IMR-90 (cell line): Measurements from ENCODE around the gene PRKCE. TPM values are rescaled to one million over a fixed set of nuclear protein-coding genes. Genes with fewer than 3 reads are reported as not detected.

Source experiments
- ATAC-seq: fragments of 200-7000 bp; cut with Tn5 transposase; 2 replicates; pipeline ENCODE4 v1.9.1; 2020; ENCODE audit warnings: low read depth, mild to moderate bottlenecking, moderate library complexity
- BruUV-seq: library from RNA; stranded (reverse); fragments of 400-500 nt; replicated peaks from 2 replicates; lab custom pipeline; 2021; lab: Mats Ljungman, UMichigan
- CTCF ChIA-PET: fragments of 300-600 bp; formaldehyde crosslinking; extraction: SDS; loops from one replicate; lab custom pipeline; 2021; ENCODE audit warnings: antibody characterized with exemption; lab: Yijun Ruan, JAX
- POLR2A ChIA-PET: fragments of 300-600 bp; sonication (Branson Sonifier 250); formaldehyde crosslinking; loops from one replicate; lab custom pipeline; 2022; ENCODE audit warnings: antibody characterized with exemption; ENCODE audit not compliant: unreplicated experiment; lab: Charles Lee
- DNase-seq: peaks from one replicate; pipeline ENCODE4 v3.0.0; 2013
- H2AFZ ChIP-seq: replicated peaks from 2 replicates; pipeline ENCODE3; 2013; ENCODE audit warnings: low read length, mild to moderate bottlenecking; ENCODE audit not compliant: poor library complexity
- H2AK5ac ChIP-seq: 2 replicates; pipeline ENCODE4 v1.6.1; 2013; ENCODE audit warnings: low read depth, low read length, inconsistent platforms
- H2AK9ac ChIP-seq: replicated peaks from 2 replicates; pipeline ENCODE3; 2013; ENCODE audit warnings: mild to moderate bottlenecking, low read depth, low read length, moderate library complexity; ENCODE audit not compliant: poor library complexity
- H2BK120ac ChIP-seq: 2 replicates; pipeline ENCODE4 v1.6.1; 2013; ENCODE audit warnings: low read depth, low read length, inconsistent platforms
- H2BK15ac ChIP-seq: 3 replicates; pipeline ENCODE4 v1.6.1; 2013; ENCODE audit warnings: low read depth, low read length, inconsistent platforms
- H2BK20ac ChIP-seq: 2 replicates; pipeline ENCODE4 v1.6.1; 2013; ENCODE audit warnings: low read depth, mild to moderate bottlenecking, inconsistent platforms, low read length, moderate library complexity
- H2BK5ac ChIP-seq: 2 replicates; pipeline ENCODE4 v1.6.1; 2013; ENCODE audit warnings: mild to moderate bottlenecking, low read depth, low read length, inconsistent platforms; ENCODE audit not compliant: poor library complexity, severe bottlenecking
- H3K14ac ChIP-seq: replicated peaks from 2 replicates; pipeline ENCODE4 v1.6.1; 2013; ENCODE audit warnings: low read depth, low read length, inconsistent platforms
- H3K18ac ChIP-seq: 2 replicates; pipeline ENCODE4 v1.6.1; 2013; ENCODE audit warnings: low read depth, low read length, control low read depth
- H3K23ac ChIP-seq: 2 replicates; pipeline ENCODE4 v1.6.1; 2013; ENCODE audit warnings: low read depth, low read length, inconsistent platforms
- H3K27ac ChIP-seq: 2 replicates; pipeline ENCODE4 v1.5.1; 2013; ENCODE audit warnings: mild to moderate bottlenecking, control low read depth, low read length; ENCODE audit not compliant: insufficient read depth
- H3K27me3 ChIP-seq: 2 replicates; pipeline ENCODE4 v1.6.1; 2013; ENCODE audit warnings: low read length; ENCODE audit not compliant: control insufficient read depth, insufficient read depth
- H3K36me3 ChIP-seq: 2 replicates; pipeline ENCODE4 v1.6.1; 2013; ENCODE audit warnings: low read length, mixed read lengths; ENCODE audit not compliant: control insufficient read depth, insufficient read depth
- H3K4ac ChIP-seq: 2 replicates; pipeline ENCODE4 v1.6.1; 2013; ENCODE audit warnings: low read depth, low read length, inconsistent platforms
- H3K4me1 ChIP-seq: 2 replicates; pipeline ENCODE4 v1.6.1; 2013; ENCODE audit warnings: low read length, mixed read lengths; ENCODE audit not compliant: control insufficient read depth, insufficient read depth
- H3K4me2 ChIP-seq: 2 replicates; pipeline ENCODE4 v1.6.1; 2013; ENCODE audit warnings: low read depth, mild to moderate bottlenecking, control low read depth, low read length, moderate library complexity
- H3K4me3 ChIP-seq: 2 replicates; pipeline ENCODE4 v1.5.1; 2013; ENCODE audit warnings: low read depth, mild to moderate bottlenecking, control low read depth, low read length, moderate library complexity; ENCODE audit not compliant: insufficient read depth
- H3K56ac ChIP-seq: 2 replicates; pipeline ENCODE4 v1.6.1; 2013; ENCODE audit warnings: low read length, inconsistent platforms; ENCODE audit not compliant: insufficient read depth; ENCODE audit errors: extremely low read depth
- H3K79me1 ChIP-seq, 2 experiments: 2 replicates each; pipeline ENCODE4 v1.6.1; 2013; ENCODE audit warnings: low read length in 2 of 2, inconsistent platforms in 1 of 2, low read depth in 1 of 2
- H3K9ac ChIP-seq: 2 replicates; pipeline ENCODE4 v1.6.1; 2013; ENCODE audit warnings: low read depth, low read length, control low read depth
- H3K9me1 ChIP-seq: 2 replicates; pipeline ENCODE4 v1.6.1; 2013; ENCODE audit warnings: low read length, inconsistent platforms; ENCODE audit not compliant: insufficient read depth
- H3K9me3 ChIP-seq: 2 replicates; pipeline ENCODE4 v1.6.1; 2013; ENCODE audit warnings: low read length; ENCODE audit not compliant: control insufficient read depth, insufficient read depth
- H4K20me1 ChIP-seq: 2 replicates; pipeline ENCODE4 v1.6.1; 2013; ENCODE audit warnings: low read length, inconsistent platforms; ENCODE audit not compliant: insufficient read depth
- H4K5ac ChIP-seq: 2 replicates; pipeline ENCODE4 v1.6.1; 2013; ENCODE audit warnings: mild to moderate bottlenecking, low read depth, low read length, control low read depth
- H4K8ac ChIP-seq, 2 experiments: 2 replicates each; pipeline ENCODE4 v1.6.1; 2013; ENCODE audit warnings: low read depth in 2 of 2, low read length in 2 of 2, control low read depth in 1 of 2, inconsistent platforms in 1 of 2
- H4K91ac ChIP-seq: 2 replicates; pipeline ENCODE4 v1.6.1; 2013; ENCODE audit warnings: low read depth, low read length, inconsistent platforms; ENCODE audit not compliant: insufficient read depth
- CHD1 ChIP-seq: IDR thresholded peaks from 2 replicates; pipeline ENCODE4 v1.6.1; 2012; ENCODE audit warnings: low read depth, low read length, improper control_type of control experiment
- MAFK ChIP-seq: IDR thresholded peaks from 2 replicates; pipeline ENCODE4 v1.6.1; 2012; ENCODE audit warnings: low read depth, low read length, improper control_type of control experiment
- SMC3 ChIP-seq: fragments of 150-350 bp; IDR thresholded peaks from 2 replicates; pipeline ENCODE4 v1.6.1; 2016; ENCODE audit warnings: low read depth, mild to moderate bottlenecking, antibody characterized with exemption, low read length, moderate library complexity
- WGBS, 2 experiments: methylation state at CpG; one replicate each; pipeline versions ENCODE4 v1.1.5 to v1.1.7; 2013; ENCODE audit warnings: missing lambda C conversion rate in 2 of 2; ENCODE audit not compliant: insufficient read length in 1 of 2; ENCODE audit errors: extremely low coverage in 2 of 2; 5-methylcytosine and 5-hydroxymethylcytosine counted together
- dilution Hi-C: fragments of 300-500 bp; cut with HindIII; formaldehyde crosslinking; loops from one replicate; pipeline ENCODE4 v1.14.3; 2018; ENCODE audit warnings: low sequenced_read_pairs; ENCODE audit not compliant: unreplicated experiment
- in situ Hi-C: fragments of 300-500 bp; cut with MboI; formaldehyde crosslinking; loops from 3 replicates; pipeline ENCODE4 v1.14.3; 2019; ENCODE audit warnings: low sequenced_read_pairs, inconsistent platforms, mixed read lengths
- intact Hi-C: fragments of 100-400 bp; cut with micrococcal nuclease; formaldehyde crosslinking; loops from 2 replicates; pipeline ENCODE4 v1.10.0; 2022
- polyA plus RNA-seq, 3 experiments: library from polyadenylated mRNA; depleted of rRNA; stranded (reverse); fragments of >200 nt; gene quantifications; 2 replicates each; pipeline ENCODE4 v1.2.3, GENCODE V29; 2012; ENCODE audit warnings: low replicate concordance in 1 of 3
- total RNA-seq: library from RNA; depleted of rRNA; stranded (reverse); fragments of >200 nt; gene quantifications from 2 replicates; pipeline ENCODE4 v1.2.3, GENCODE V29; 2012

PRKCE gene
- total and polyA plus RNA-seq, 2 of the 4 experiments (the other 2 are of a cell fraction) = 8.1 to 32.4 TPM

GRCh38 chr2:45683292-45683691 lies 31.8 kb downstream of the PRKCE start:
- H3K27ac ChIP-seq = no peak overlapping the region
- H2BK120ac ChIP-seq = no peak overlapping the region
- DNase-seq (no peak), ATAC-seq (no peak)
- H3K4me1 ChIP-seq = no peaks in the 10 kb centered on the region; the same call in 1 of the 2 replicates
- no peak overlapping the region for H2AK9ac ChIP-seq
- H2AK5ac ChIP-seq = no peak overlapping the region
- no peak overlapping the region for H3K56ac ChIP-seq
- no peak overlapping the region for H3K14ac ChIP-seq
- H3K4ac ChIP-seq = no peak overlapping the region; the same call in 1 of the 2 replicates
- H3K27me3 ChIP-seq = no peaks in the 10 kb centered on the region
- no peak overlapping the region for H3K23ac ChIP-seq
- ChIA-PET CTCF (no interaction called here), POLR2A (no interaction called here)
- no peak overlapping the region for H2AFZ ChIP-seq
- no peak overlapping the region for H3K4me2 ChIP-seq
- no peak overlapping the region for H3K18ac ChIP-seq
- no peak overlapping the region for H3K4me3 ChIP-seq
- no peak overlapping the region for H3K9ac ChIP-seq
- no peaks in the 10 kb centered on the region for H3K9me3 ChIP-seq
- BruUV-seq = no TSS peak
- no peak overlapping the region for H4K5ac ChIP-seq
- H3K36me3 ChIP-seq = no peaks in the 10 kb centered on the region
- no peak overlapping the region for H4K91ac ChIP-seq
- intact Hi-C loops (no loop called here), in situ Hi-C loops (no loop called here), dilution Hi-C loops (no loop called here)
- peaks cover 13 to 26% of the 10 kb centered on the region in 2 experiments; a peak in 3 of 4 replicates for H3K79me1 ChIP-seq
- 0 out of 2 replicates have a peak, but pooled peaks cover 3% of the 10 kb centered on the region for H3K9me1 ChIP-seq
- H2BK15ac ChIP-seq = no peak overlapping the region
- H4K8ac ChIP-seq = no peak overlapping the region
- WGBS, 2 experiments = 77% methylated on average over 2 of the region's 3 CpGs; no CpG with 5 or more reads in 1 of the 2 experiments
- no peak for TF ChIP-seq MAFK
- TF ChIP-seq CHD1 = no peak
- TF ChIP-seq SMC3 = no peak
- peaks cover 4% of the 10 kb centered on the region; the same call in 1 of the 2 replicates for H4K20me1 ChIP-seq
- no peak overlapping the region for H2BK20ac ChIP-seq
- no peak overlapping the region for H2BK5ac ChIP-seq
